ENCODE results near the gene CARD16. TPM values are rescaled to one million over a fixed set of nuclear protein-coding genes. Genes with fewer than 3 reads are reported as not detected.

Gene CARD16
- total RNA-seq, 1 donor from 2014 or later: 1.6 TPM

DNA sequence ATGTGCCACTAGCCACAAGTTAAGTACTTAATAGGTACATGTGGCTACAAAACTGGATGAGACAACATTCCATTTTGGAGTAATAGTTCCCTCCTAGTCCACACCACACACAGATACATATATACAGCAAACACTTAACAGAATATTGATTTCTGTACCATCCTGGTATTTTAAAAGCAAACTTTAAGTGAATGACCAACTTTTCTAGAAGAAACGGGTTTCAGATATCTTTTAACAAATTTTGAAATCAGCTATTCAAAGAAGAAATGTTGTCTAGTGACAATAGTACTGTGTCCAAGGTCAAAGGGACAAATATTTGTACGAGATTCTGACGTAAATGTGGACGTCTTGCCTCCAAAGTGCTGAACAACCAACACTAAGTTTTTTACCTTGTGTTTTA, 12.3 kb upstream of the CARD16 start:
- H3K4me3 Mint-ChIP-seq: no peak overlapping the region
- H3K36me3 Mint-ChIP-seq: no peaks in the 10 kb centered on the region
- TF ChIP-seq, protein P1, sequence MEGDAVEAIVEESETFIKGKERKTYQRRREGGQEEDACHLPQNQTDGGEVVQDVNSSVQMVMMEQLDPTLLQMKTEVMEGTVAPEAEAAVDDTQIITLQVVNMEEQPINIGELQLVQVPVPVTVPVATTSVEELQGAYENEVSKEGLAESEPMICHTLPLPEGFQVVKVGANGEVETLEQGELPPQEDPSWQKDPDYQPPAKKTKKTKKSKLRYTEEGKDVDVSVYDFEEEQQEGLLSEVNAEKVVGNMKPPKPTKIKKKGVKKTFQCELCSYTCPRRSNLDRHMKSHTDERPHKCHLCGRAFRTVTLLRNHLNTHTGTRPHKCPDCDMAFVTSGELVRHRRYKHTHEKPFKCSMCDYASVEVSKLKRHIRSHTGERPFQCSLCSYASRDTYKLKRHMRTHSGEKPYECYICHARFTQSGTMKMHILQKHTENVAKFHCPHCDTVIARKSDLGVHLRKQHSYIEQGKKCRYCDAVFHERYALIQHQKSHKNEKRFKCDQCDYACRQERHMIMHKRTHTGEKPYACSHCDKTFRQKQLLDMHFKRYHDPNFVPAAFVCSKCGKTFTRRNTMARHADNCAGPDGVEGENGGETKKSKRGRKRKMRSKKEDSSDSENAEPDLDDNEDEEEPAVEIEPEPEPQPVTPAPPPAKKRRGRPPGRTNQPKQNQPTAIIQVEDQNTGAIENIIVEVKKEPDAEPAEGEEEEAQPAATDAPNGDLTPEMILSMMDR (IDR thresholded peaks at IDR 0.05; ENCODE audit: unreplicated experiment): no peak
- no peaks in the 10 kb centered on the region for H3K27me3 Mint-ChIP-seq (ENCODE audit: low read depth)
- no peak for DNase-seq (ENCODE audit: low spot score in 2 of 2, unreplicated experiment in 2 of 2)
- no peaks in the 10 kb centered on the region for H3K4me1 Mint-ChIP-seq
- H3K9me3 Mint-ChIP-seq: peaks cover 18% of the 10 kb centered on the region
- H3K27ac Mint-ChIP-seq: no peak overlapping the region

DNA sequence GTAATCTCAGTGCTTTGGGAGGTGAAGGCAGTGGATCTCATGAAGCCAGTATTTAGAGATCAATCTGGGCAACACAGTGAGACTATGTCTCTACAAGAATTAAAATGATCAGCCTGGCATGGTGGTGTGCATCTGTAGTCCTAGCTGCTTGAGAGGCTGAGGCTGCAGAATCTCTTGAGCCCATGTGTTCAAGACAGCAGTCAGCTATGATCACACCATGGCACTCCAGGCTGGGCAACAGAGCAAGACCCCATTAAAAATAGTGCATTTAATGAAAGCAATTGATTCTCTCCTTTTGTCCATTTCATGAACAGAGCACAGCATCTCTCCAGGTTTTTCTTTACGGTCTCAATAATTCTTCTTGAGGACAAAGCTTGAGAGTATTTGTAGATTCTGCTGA, 11.3 kb upstream of the CARD16 start:
- TF ChIP-seq, protein P1 (IDR thresholded peaks at IDR 0.05; ENCODE audit: unreplicated experiment): no peak
- DNase-seq (ENCODE audit: low spot score in 2 of 2, unreplicated experiment in 2 of 2): no peak
- Mint-ChIP-seq H3K27ac (no peak overlapping the region), H3K4me1 (no peaks in the 10 kb centered on the region), H3K36me3 (peaks cover 3% of the 10 kb centered on the region), H3K9me3 (peaks cover 26% of the 10 kb centered on the region), H3K27me3 (ENCODE audit: low read depth) (no peaks in the 10 kb centered on the region), H3K4me3 (no peak overlapping the region)

DNA sequence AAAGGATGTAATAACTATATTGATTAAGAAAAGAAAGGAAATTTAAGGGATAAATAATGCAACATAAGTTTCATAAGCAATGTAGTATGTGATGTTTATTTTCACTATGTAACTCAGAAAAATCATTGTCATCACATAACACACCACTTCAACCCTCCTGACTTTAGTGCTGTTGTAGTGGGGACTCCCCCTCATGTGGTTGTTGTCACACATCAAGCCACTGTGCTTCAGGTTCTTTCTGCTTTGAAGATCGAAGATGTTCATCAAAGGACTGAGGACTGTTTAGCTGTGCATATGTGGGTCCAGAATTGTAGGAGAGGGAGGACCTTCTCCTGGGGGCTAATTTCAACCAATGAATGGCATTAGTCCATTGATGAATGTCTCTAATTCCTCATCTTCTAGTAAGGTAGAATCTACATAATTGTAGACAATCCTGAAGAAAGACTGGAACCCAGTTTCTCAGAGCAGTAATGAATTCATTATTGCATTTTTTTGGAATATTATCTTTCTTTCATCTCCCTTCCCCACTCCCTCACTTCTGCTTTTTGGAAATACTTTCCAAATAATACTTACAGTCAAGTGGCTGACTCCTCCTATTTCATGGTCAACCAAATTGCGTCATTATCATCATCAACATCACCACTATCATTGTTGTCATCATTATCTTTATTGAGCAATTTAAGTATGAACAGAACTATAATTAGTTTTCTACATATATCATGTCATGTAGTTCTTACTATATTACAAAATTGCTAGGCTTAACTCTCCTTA, 9.8 kb upstream of the CARD16 start:
- no peaks in the 10 kb centered on the region for H3K27me3 Mint-ChIP-seq (ENCODE audit: low read depth)
- peaks cover 3% of the 10 kb centered on the region for H3K36me3 Mint-ChIP-seq
- H3K4me3 Mint-ChIP-seq: no peak overlapping the region
- H3K4me1 Mint-ChIP-seq: no peaks in the 10 kb centered on the region
- no peak for DNase-seq (ENCODE audit: low spot score in 2 of 2, unreplicated experiment in 2 of 2)
- H3K27ac Mint-ChIP-seq: no peak overlapping the region
- H3K9me3 Mint-ChIP-seq: peaks cover 23% of the 10 kb centered on the region
- TF ChIP-seq, protein P1 (IDR thresholded peaks at IDR 0.05; ENCODE audit: unreplicated experiment): no peak

DNA sequence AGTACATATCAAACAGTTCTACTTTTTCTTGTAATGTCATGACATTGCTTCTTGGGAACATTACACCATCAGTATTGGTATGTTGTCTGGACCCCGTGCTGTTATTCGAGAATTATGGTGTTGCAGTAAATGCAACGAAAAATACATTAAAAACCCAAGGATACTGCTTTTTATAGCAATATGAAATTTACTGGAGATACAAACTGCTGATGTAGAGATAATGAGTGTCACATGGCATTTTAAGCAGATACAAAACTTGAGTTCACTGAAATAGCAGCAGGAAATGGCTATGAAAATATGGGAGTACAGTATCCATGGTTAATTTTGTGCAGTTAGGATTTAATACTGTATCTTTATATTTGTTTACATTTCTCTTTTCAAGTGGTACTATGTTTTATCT, 7.4 kb upstream of the CARD16 start:
- TF ChIP-seq, protein P1 (IDR thresholded peaks at IDR 0.05; ENCODE audit: unreplicated experiment): no peak
- Mint-ChIP-seq H3K9me3 (peaks cover 23% of the 10 kb centered on the region), H3K4me3 (no peak overlapping the region), H3K4me1 (peaks cover under 1% of the 10 kb centered on the region), H3K27ac (no peak overlapping the region), H3K27me3 (ENCODE audit: low read depth) (no peaks in the 10 kb centered on the region), H3K36me3 (peaks cover 3% of the 10 kb centered on the region)
- DNase-seq (ENCODE audit: low spot score in 2 of 2, unreplicated experiment in 2 of 2): no peak

DNA sequence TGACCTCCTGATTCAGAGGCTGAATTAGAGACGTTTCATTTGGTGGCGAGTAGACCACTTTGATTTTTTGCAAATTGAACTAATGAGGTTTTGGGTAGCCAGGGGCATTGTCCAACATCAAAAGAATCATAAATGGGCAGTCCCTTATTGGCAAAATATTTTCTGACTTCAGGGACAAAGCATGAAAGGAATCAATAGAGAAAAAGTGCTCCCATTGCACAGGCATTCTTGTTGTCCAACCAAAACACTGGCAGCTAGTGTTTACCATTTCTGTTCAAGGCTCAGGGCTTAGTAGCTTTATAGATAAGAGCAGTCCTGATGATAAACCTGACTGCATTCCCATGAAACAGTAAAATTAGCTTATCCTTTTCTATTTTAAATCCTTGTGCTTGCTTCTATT, 6.4 kb upstream of the CARD16 start:
- no peak overlapping the region for H3K27ac Mint-ChIP-seq
- peaks cover 9% of the 10 kb centered on the region for H3K4me1 Mint-ChIP-seq
- no peak for DNase-seq (ENCODE audit: low spot score in 2 of 2, unreplicated experiment in 2 of 2)
- TF ChIP-seq, protein P1 (IDR thresholded peaks at IDR 0.05; ENCODE audit: unreplicated experiment): no peak
- no peaks in the 10 kb centered on the region for H3K27me3 Mint-ChIP-seq (ENCODE audit: low read depth)
- H3K4me3 Mint-ChIP-seq: no peak overlapping the region
- peaks cover 26% of the 10 kb centered on the region for H3K9me3 Mint-ChIP-seq
- peaks cover 3% of the 10 kb centered on the region for H3K36me3 Mint-ChIP-seq
